HK-2 (cell line): ENCODE measurements around the gene TMEM87B.
"Not testable (repeated sequence)": the region's sequence is repeated elsewhere in the genome, so short reads cannot be mapped to it uniquely, and the experiment has no call there.

ENCODE experiments used
- DNase-seq: peaks from one replicate; pipeline ENCODE4 v3.0.0-alpha.2; 2018; ENCODE audit not compliant: unreplicated experiment

TMEM87B gene

DNA sequence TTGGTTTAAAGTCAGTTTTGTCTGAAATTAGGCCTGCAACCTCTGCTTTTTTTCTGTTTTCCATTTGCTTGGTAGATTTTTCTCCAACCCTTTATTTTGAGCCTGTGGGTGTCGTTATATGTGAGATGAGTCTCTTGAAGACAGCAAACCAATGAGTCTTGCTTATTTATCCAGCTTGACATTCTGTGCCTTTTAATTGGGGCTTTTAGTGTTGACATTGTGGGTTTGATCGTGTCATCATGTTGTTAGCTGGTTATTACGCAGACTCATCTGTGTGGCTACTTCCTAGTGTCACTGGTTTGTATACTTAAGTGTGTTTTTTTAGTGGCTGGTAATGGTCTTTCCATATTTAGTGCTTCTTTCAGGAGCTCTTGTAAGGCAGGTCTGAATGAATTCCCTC, 18.8 kb downstream of the TMEM87B start:
- no peak for DNase-seq

DNA sequence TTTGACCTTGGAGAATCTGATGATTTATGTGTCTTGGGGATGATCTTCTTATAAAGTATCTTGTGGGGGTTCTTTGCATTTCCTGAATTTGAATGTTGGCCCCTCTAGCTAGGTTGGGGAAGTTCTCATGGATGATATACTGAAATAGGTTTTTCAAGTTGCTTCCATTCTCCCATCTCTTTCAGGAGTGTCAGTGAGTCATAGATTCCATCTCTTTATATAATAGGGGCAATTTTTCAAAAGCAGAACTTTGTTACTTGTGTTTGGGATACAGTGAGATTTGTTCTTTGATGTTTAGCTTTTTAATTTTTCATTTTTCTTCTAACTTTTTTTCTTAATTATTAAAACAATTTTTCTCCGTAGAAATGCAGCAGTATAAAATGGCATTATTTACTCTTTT, 19.4 kb downstream of the TMEM87B start:
- DNase-seq, result no peak

DNA sequence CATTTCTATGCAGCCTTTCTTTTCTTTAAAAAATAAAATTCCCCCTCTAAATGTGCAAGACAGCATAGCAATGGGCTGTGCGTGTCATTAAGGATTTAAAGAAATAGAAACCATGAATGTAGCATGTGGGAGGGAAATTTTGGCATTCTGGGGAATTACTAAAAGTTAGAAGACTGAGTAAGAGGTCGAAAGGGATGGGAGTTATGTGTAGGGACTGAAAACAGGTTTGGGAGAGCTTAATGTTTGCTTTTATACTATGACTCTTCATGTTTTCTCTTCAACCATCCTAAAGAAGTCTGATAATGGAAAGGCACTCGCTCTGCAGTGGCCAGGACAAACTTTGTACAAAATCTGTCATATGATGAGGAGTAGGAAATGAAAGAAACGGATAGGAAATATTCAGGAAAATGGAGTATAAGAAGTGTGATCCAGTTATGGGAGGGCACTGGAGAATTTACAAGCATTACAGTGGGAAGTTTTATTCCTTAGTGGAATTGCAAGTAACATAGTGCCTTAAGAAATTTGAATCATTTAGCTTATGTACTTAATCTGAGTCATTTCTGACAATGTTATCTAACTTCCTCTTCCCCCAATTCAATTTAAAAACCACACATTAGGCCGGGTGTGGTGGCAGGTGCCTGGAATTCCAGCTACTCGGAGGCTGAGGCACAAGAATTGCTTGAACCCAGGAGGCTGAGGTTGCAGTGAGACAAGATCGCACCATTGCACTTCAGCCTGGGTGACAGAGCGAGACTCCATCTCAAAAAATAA, 20.6 kb downstream of the TMEM87B start:
- DNase-seq, result no peak

DNA sequence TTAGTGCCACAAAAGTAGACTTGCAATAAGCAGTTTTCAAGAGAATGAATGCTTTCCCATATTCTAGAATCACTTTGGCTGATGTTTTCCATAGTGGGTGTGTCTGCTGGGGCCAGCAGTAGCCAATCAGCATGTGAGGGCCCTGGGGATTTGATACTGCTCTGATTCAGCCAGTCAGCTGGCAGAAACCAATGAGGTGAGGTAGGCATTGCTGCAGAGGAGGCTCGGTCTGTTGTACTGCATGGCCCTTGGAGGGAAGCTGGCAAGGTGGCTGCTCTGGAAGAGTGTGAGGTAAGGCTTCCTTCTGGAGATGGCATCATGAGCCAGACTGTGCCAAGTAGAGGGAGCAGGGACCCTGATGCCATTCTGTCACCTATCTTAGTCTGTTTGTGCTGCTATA, 22.7 kb downstream of the TMEM87B start:
- DNase-seq, result peak; percentile 13

DNA sequence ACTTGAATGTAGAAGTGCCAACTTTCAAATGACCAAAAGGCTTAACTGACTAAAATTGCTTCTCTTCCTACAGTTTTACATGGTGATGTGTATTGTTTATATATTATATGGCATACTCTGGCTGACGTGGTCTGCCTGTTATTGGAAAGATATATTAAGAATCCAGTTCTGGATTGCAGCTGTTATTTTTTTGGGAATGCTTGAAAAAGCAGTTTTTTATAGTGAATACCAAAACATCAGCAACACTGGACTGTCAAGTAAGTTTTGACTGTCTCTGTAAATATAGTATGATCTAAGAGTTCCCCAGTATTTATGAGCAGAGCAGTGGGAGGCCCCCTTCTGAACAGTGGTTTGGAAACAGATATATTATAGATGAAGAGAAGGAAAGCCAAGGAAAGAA, 26.2 kb downstream of the TMEM87B start:
- no peak for DNase-seq

DNA sequence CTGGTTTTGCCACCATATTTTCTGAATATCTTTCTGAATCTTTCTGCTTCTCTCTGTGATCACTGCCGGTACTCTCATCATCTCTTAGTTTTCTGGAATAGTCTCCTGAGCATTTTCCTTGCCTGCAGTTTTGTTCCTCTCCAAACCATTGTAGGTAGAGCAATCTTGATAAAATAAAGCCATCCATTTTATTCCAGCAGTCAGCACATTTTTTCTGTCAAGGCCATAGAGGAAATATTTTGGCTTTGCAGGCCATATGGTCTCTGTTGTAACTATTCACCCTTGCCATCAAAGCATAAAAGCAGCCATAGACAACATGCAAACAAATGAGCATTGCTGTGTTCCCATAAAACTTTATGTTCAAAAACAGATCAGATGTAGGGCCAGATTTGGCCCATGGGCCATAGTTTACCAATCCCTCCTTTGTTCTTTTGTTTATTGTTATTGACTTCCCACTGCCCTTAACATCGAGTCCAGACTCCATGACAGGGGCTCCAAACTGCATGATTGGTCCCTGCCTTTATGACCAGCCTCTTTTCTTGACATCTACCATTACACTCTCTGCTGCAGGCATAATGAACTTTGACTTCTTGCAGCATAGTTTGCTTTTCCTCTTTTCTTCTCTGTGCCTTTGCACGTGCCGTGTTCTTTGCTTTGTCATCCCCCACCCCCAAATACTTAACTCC, 29.8 kb downstream of the TMEM87B start:
- no peak for DNase-seq

DNA sequence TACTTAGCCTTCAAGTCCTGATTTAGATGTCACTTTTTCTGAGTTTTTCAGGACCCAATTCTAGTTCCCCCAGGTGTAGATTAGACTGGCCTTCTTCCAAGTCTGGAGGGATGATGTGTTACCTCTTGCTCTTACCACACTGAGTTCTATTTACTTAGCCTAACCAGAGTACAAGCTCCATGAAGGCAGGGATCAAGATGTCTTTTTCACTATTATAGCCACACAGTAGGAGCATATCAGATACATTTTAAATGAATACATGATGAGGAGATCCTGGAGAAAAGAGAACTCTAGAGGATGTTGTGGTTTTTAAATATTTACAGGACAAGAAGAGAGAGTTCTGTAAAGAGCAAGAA, 30.3 kb downstream of the TMEM87B start:
- DNase-seq, result no peak

DNA sequence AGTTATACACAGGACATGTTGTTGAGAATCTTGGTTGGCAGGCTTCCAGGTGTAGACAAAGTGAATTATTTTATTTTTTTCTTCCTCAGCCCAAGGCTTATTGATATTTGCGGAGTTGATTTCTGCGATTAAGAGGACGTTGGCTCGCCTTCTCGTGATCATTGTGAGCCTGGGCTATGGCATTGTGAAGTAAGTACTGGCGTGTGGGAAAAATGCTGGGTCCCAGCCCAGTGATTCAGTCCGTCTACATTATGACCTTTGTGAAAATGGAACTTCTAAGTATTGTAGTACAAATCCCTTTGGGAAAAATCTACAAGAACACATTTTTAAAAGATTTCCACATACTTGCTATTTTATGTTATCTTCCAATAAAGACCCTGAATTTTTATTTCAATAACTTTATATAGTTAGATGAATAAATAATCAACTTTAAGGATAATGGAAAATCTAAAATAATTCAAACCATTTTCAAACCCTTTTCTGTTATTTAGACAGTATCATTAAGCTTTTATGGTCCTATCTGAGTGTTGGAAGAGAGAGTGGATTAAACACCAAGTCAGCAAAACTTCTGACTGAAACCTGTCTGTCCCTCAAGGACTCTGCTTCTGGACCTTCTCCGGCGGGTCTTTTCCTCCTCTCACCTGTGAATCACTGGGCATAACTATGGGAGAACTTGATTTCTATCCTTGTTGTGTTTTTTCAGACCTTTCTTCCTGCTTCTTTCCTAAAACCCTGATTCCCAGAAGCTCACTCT, 31.0 kb downstream of the TMEM87B start:
- no peak for DNase-seq

DNA sequence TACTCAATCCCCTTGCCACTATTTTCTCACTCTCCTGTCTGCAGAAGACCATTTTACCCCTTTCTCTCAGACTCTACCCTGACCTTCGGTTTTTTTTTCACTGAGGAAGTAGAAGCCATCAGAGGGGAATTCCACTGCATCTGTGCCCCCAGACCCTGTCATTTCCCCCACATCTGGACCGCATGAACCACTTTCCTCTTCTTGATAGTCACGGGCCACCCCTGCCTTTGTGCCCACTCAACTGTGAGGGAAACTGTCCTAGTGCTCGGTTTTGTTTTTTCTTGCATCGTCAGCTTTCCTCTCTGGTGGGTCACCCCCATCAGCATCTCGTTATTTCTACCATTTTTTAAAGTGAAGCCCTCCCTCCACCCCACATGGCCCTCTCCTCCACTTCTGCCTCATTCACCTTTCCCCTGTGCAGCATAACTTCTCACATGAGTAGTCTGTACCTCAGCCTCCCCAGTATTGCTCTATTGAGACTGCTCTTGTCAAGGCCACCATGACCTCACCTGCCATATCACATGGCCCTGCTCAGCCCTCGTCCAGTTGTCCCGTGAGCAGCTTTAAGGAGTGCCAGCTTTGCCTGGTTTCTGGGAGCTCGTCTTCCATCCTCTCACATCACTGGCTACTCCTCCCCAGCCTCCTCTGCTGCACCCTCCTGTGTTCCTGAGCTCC, 32.4 kb downstream of the TMEM87B start:
- no peak for DNase-seq

DNA sequence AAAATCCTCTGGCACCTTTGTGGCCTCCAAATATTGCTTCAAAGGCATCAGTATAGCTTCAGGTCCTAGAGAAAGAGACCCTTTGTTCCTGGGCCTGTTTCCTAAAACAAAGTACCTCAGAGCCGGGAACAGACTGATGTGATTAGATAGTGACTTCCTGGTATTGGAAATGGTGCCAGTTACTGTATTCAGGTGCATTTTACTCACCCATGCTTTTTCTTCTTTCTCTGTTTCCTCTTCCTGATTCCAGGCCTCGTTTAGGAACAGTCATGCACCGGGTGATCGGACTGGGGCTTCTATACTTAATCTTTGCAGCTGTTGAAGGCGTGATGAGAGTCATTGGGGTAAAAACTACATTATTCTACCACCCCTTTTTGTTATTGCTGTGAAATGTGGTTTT, 34.3 kb downstream of the TMEM87B start:
- DNase-seq, result no peak

DNA sequence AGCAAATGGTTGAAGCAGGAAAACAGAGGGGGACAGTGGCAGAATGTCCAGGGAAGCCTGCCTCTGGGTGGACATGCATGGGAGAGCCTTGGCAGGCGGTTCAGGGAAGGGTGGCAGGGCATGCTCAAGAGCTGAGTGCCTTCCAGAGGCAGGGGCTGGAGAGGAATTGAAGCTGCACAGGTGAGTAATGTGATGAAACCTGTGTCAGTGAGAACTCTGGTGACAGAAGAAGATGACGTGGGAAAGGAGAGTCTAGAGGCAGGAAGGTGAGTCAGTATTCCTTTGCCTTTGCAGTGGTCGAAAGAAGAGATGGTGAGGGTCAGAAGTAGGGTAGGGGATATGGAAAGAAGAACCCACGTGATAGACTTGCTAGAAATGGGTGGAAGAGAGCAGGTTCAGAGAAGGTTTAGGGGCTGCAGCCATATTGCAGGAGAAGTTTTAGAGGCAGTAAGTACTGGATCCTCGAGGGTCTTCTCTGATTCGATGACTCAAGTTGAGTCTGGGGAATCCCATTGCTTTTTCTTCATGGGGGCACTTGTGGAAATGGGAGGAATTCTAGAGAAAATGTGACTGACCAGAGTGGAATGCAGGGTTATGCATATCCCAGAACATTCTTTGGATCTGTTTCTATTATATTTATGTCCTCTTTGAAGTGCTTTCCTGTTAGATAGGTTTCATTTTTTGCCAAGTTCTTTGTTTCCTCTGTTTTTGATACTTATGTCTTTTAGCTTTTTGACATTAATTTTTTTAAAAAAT, 37.4 kb downstream of the TMEM87B start:
- DNase-seq, result peak; percentile 17

DNA sequence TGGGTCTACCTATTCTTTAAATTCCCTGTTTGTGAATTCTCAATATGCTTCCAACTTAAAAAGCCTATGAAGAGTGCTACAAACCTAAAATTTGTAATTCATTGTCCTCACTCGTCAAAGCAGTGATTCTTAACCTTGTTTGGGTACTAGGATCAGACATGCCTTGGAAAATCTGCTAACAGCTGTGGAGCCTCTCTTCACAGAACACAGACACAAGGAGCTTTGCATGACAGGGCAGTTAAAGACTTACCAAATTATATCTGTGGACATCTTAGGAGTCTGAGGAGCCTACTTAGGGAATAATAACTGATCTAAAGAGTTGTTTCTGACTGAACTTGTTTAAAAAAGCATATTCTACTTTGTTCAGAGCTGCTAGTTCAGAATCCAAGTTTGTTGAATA, 38.1 kb downstream of the TMEM87B start:
- DNase-seq, result no peak

DNA sequence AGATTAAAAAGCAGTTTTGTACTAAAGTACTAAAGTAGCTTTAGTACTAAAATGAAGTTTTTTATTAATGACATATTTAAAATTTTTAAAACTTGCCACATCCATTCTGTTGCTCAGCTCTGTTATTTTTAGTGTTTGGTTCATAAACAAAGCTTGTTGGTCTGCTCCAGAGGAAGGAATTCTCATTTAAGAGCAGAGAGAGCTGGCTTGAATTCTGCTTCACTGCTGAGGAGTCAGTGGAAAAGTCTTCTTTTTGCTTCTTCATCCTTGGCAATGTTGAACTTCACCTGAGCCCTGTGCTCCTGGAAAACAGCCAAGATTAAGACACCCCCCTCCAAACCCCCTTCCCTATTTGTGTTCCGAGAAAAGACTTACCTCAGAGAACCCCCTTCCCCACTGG, 40.6 kb downstream of the TMEM87B start:
- no peak for DNase-seq

DNA sequence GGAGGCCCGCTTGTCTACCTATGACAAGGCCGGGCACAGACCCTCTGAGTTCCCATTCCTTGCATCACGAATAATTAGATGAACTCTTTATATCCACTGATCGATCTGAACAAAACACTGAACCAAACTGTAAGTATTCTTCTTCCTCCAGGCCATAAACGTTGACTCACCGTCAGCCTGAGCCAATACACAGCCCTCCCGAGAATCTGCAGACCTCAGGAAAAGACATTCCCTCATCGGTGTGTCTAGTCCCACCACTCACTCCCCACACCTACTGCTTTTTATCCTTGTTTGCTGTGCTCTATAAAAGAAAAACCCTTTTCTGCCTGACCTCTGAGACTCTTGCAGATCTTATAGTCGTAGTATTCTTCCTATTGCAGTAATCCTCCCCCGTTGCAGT, 41.0 kb downstream of the TMEM87B start:
- DNase-seq, result no peak

DNA sequence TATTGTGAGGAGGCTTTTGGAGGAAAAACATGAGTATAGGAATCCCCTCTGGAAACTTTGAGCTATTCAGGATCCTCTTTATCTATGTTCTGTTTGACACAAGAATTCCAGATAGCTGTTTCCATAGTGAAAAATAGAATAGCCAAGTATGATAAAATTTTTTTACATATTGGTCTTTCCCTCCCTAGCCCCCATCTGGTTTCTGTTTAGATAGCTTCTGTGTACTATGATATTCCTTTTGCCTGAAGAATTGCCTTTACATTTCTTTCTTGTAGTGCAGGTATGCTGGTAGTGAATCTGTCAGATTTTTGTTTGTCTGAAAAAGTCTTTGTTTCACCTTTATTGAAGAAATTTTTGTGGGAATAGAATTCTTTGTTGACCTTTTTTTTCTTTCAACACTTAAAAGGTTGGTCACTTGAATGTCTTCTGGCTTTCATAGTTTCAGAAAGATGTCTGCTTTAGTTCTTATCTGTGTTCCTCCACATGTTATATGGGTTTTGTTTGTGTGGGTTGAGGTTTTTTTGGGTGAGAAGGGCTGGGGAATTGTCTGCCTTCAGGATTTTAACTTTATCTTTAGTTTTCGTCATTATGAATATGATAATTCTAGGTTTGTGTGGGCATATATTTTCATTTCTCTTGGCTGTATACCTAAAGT, 53.2 kb downstream of the TMEM87B start:
- no peak for DNase-seq

DNA sequence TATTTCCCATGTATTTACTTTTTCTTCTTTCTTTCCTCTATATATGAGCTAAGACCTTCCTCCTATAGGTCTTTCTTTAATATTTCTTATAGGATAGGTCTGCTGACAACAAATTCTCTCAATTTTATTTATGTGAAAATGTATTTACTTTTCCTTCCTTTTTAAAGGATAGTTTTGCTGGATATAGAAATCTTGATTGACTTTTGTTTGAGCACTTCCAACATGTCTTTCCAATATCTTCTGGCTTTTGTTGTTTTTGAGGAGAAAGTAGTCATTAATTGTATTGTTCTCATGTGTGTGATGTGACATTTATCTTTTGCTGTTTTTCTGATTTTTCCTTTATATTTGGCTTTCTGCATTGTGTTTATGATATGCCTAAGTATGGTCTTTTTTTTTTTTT, 54.2 kb downstream of the TMEM87B start:
- no peak for DNase-seq

DNA sequence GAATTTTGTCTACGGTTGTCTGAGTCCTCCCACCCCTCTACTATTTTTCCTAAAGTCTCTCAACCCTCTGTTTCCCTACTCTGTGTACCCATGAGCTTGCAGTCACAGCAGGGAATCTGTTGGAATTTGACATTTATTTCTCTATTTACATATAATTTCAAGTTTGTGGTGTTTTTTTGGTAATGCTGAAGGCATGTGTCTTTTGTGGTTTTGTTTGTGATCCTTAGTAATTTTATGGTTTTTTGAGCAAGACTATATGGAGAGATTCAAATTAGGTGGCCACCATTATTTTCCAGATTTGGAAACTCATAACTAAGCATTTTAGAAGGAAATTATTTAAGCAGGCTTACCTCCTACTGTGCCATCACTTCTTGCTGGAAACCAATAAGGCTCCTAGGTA, 55.9 kb downstream of the TMEM87B start:
- no peak for DNase-seq

DNA sequence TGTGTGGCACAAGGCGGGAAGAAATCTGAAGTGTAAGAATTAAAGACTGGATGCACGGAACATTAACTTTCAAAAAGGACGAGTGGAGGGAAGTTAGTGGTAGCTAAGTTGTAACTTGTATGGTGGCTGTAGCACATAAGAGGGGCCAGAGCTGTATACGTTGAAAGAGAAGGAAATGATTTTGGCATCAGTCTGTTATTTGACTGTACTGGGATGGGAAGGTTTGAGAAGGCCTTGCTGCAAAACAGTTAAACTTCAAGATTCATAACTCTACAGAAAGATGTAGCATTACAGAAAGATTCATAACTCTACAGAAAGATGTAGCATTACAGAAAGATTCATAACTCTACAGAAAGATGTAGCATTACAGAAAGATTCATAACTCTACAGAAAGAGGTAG, 58.3 kb downstream of the TMEM87B start:
- DNase-seq, result not testable (repeated sequence)

DNA sequence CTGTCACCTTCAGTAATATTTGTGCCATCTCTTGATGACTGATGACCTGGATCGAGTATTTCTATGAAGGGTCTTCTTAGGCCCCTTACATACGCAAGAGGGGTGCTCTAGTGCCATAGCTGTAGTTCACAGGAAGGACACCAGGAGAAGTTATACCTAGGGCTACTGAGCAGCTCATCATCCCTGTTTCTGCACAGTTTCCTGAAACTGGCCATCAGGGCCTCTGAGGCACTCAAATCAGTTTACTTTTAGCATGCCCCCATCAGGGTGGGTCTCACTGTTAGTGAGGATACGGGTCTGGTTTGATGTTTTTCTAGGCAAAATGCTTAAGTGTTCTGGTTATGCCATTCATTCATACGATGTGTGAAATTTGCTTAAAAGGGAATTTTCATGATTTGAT, 63.1 kb downstream of the TMEM87B start:
- no peak for DNase-seq

DNA sequence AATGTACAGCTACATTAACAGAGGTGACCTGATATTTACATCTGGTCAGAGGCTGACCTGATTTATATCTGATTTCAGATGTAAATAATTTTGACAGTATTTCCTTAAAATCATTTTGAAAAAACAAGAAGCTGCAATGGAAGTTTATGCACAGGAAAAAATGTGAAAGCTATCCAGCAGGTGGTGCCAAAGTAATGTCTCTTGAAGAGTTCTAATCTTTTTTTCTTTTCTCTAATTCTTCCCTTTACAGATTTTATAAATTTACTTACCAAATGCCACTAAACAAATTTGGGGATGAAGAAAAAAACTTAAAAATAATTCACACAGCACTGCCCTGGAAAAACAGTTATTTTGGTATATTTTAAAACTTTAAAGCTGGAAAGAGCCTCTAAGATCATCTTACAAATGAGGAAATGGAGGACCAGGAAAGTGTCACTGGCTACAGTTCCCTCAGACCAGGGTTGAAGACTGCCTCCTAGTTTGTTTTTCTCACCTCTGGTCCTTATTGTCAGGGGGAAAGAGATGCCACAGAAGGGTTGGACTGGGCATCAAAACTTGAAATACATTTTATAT, 66.7 kb downstream of the TMEM87B start:
- DNase-seq, result no peak

DNA sequence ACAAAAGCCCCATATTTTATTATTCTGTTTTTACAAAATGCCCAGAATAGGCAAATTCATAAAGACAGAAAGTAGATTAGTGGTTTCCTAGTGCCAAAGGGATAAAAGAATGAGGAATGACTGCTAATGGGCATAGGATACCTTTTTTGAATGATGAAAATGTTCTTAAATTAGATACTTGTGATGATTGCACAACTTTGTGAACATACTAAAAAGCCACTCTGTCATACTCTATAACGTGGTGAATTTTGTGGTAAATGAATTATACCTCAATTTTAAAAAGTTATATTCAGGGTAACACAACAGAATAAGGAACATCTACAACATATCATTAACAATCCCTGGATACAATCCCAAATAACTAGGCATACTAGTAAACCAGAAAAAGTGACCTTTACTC, 74.0 kb downstream of the TMEM87B start:
- DNase-seq, result no peak
